Esophagus muscularis mucosa (tissue), 3 donors: ENCODE data around the gene EPS8L3.

Experiments used
- POLR2AphosphoS5 ChIP-seq, 2 donors: sonication (generic); formaldehyde crosslinking; IDR thresholded peaks; one replicate each; pipeline ENCODE4 v1.6.1; 2017; ENCODE audit warnings: antibody characterized with exemption in 2 of 2
- TF ChIP-seq, protein P1 (sequence below), 3 experiments: fragments of 200-600 bp in 2 of 3; fragments of 450-650 bp in 1 of 3; sonication (generic) in 2 of 3; IDR thresholded peaks; one replicate each; pipeline ENCODE4 v1.5.1; 2017 to 2019; ENCODE audit warnings: antibody characterized with exemption in 3 of 3, mild to moderate bottlenecking in 2 of 3, moderate library complexity in 1 of 3

DNA sequence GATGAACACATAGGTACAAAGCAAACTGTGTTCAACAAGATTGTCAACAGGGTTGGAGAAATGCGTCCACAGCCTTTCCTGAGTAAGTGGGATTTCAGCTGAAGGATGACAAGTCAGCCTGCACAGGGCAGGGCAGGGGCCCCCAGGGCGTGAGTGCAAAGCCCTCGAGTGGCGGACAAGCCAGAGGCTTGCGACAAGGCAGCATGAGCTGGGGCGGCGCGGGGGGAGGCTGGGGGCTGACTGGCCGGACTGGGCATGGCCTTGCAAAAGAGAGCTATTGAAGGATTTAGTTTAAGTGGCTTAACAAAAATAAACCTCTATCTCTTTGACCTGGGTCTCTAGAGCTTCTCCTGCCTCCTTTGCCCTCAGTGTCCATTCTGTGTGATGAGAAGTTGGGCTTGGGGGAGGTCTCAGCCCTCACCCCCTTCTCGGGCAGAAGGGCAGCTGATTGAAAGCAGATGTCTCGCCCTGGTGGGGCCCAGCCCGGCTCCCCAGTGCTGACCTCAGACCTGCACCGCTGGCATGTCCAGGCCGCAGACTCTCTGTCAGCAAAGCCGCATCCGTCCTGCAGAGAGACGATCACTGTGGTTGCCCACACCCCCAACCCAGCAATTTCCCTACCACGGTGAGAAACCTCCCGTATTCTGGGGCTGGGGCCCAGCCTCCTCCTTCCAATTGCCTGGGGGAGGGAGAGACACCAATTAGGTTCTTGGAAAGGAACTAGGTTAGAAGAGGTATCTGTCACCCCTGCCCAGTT lies 24.3 kb upstream of the EPS8L3 start:
- no peak for TF ChIP-seq POLR2AphosphoS5 (IDR thresholded peaks at IDR 0.05)
- TF ChIP-seq, protein P1, sequence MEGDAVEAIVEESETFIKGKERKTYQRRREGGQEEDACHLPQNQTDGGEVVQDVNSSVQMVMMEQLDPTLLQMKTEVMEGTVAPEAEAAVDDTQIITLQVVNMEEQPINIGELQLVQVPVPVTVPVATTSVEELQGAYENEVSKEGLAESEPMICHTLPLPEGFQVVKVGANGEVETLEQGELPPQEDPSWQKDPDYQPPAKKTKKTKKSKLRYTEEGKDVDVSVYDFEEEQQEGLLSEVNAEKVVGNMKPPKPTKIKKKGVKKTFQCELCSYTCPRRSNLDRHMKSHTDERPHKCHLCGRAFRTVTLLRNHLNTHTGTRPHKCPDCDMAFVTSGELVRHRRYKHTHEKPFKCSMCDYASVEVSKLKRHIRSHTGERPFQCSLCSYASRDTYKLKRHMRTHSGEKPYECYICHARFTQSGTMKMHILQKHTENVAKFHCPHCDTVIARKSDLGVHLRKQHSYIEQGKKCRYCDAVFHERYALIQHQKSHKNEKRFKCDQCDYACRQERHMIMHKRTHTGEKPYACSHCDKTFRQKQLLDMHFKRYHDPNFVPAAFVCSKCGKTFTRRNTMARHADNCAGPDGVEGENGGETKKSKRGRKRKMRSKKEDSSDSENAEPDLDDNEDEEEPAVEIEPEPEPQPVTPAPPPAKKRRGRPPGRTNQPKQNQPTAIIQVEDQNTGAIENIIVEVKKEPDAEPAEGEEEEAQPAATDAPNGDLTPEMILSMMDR (IDR thresholded peaks at IDR 0.05), result no peak
